CD4-positive, alpha-beta T cell treated with Interleukin-6 at 100 ng/mL for 8 hours (primary cell): ENCODE results near the gene MON1B.

Experiments
- DNase-seq: peaks from one replicate; pipeline ENCODE4 v3.0.0-alpha.2; 2020; ENCODE audit warnings: mixed read lengths, low spot score

MON1B gene

DNA sequence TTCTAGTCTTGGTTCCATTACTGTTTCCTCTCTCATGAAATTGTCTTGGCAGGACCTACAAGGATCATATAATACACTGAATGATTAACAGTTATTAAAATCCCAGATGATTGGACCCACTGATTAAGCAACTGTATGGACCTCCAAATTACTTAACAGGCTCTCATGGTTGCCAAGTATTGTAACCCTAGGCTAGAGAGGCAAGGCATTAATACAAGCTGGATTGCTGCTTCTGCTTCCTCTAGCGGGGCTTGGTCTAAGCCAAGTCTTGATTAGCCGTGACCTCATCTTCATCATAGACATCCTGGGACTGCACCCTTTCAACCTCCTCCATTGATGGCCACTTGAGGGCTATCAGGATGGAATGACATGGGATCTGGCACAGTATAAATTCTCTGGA, 55.2 kb downstream of the MON1B start:
- no peak for DNase-seq

DNA sequence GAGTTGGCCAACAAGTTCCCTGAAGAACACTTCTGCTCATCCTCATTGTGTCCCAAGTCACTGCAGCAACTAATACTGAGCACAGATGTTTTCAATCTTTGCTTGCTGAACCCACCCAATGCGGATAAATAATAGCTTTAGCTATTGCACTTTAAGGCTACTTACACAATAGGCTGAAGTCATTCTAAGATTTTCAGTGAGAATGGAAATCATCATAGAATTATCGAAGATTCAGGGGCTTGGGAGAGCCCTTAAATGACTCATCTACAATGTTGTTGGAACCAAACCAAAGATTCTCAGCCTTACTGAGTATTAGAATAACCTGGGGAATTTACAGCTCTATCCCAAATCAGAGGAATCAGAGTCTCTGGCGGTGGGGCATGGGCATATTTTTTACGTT, 59.4 kb downstream of the MON1B start:
- no peak for DNase-seq
